ENCODE results near the gene SOCS1. TPM values are rescaled to one million over a fixed set of nuclear protein-coding genes. Genes with fewer than 3 reads are reported as not detected.
A peak's percentile ranks its signal among the peaks of the same experiment; 100 is the strongest.

SOCS1 gene
- total and polyA plus RNA-seq, 4 donors: 1.8 to 10.9 (median 2.3) TPM

- WGBS: 96% methylated on average over 10 of the region's 10 CpGs
- Histone ChIP-seq H3K4me3 (ENCODE audit: low read depth in 1 of 3, low read length in 3 of 3) (no peak overlapping the region), H3K27me3 (ENCODE audit: control insufficient read depth in 4 of 4, insufficient read depth in 4 of 4, low read length in 3 of 4) (no peaks in the 10 kb centered on the region), H3K27ac (ENCODE audit: low read depth in 1 of 2, low read length in 2 of 2) (no peak overlapping the region), H3K9ac (ENCODE audit: low read depth in 1 of 2, low read length in 2 of 2) (no peak overlapping the region), H3K9me3 (ENCODE audit: control insufficient read depth in 4 of 4, low read length in 3 of 4) (no peaks in the 10 kb centered on the region), H3K4me1 (ENCODE audit: control insufficient read depth in 4 of 4, insufficient read depth in 4 of 4, low read length in 3 of 4) (no peaks in the 10 kb centered on the region), H3K36me3 (ENCODE audit: control insufficient read depth in 4 of 4, insufficient read depth in 3 of 4, low read depth in 1 of 4, low read length in 3 of 4) (no peaks in the 10 kb centered on the region)
- TF ChIP-seq, protein P1, sequence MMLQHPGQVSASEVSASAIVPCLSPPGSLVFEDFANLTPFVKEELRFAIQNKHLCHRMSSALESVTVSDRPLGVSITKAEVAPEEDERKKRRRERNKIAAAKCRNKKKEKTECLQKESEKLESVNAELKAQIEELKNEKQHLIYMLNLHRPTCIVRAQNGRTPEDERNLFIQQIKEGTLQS (IDR thresholded peaks at IDR 0.05): no peak
- TF ChIP-seq, protein P2, sequence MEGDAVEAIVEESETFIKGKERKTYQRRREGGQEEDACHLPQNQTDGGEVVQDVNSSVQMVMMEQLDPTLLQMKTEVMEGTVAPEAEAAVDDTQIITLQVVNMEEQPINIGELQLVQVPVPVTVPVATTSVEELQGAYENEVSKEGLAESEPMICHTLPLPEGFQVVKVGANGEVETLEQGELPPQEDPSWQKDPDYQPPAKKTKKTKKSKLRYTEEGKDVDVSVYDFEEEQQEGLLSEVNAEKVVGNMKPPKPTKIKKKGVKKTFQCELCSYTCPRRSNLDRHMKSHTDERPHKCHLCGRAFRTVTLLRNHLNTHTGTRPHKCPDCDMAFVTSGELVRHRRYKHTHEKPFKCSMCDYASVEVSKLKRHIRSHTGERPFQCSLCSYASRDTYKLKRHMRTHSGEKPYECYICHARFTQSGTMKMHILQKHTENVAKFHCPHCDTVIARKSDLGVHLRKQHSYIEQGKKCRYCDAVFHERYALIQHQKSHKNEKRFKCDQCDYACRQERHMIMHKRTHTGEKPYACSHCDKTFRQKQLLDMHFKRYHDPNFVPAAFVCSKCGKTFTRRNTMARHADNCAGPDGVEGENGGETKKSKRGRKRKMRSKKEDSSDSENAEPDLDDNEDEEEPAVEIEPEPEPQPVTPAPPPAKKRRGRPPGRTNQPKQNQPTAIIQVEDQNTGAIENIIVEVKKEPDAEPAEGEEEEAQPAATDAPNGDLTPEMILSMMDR (IDR thresholded peaks at IDR 0.05; ENCODE audit: low read depth, low read length, missing input control): no peak
- TF ChIP-seq HNF4G (IDR thresholded peaks at IDR 0.05) (no peak), RAD21 (IDR thresholded peaks at IDR 0.05) (no peak), RXRA (IDR thresholded peaks at IDR 0.05) (no peak), YY1 (IDR thresholded peaks at IDR 0.05) (no peak)
- DNase-seq (ENCODE audit: low spot score): no peak
Measured at GRCh38 chr16:11271610-11272009, 15.6 kb upstream of the SOCS1 start.

DNA sequence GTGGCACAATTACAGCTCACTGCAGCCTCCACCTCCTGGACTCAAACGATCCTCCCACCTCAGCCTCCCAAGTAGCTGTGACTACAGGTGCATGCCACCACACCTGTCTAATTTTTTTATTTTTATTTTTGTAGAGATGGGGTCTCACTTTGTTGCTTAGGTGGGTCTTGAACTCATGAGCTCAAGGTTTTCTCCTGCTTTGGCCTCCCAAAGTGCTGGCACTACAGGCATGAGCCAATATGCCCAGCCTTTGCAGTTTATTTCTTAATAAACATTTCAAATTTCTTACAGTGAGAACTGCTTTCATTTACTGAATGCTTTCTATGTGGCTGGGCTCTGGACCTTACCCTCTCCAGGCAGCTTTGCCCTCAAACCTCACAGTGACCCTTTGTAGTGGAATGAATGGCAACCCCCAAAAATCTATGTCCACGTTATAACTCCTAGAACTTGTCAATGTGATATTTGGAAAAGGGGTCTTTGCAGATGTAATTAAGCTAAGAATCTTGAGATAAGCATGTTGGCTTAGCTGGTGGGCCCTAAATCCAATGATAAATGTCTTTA, 14.7 kb upstream of the SOCS1 start:
- H3K9ac ChIP-seq (ENCODE audit: low read depth in 1 of 2, low read length in 2 of 2): no peak overlapping the region

DNA sequence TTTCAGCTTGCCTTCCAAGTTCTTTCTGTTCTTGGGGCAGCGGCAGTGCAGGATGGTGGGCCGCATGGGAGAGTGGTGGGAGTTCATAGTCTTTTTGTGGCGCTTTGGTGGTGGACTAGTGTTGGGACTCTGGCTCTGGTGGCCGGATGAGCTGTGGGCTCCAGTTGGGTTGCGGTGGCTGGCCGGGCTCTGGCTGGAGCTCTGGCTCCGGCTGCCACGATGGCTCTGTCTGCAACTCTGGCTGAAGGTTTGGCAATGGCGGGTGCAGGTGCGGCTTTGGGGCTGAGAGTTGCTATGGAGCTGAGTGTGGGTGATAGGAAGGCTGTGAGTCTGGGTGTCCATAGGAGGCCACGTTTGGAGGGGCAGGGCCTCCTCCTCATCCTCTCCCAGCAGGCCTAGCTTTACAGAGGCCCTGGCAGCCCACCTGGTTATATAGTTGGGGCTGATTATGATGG, 12.9 kb upstream of the SOCS1 start, which contains the start of gene TNP2:
TNP2 (minus strand) TSS at position 405 of the 455 bp plus-strand sequence; CDS start at position 342, 63 bp downstream.
- TF ChIP-seq TAF1 (conservative IDR thresholded peaks at IDR 0.05) (no peak), SP1 (IDR thresholded peaks at IDR 0.05) (no peak), EGR1 (IDR thresholded peaks at IDR 0.05; ENCODE audit: low read depth in 2 of 2) (no peak), FOXA1 (IDR thresholded peaks at IDR 0.05) (no peak), HNF4G (IDR thresholded peaks at IDR 0.05) (no peak), YY1 (IDR thresholded peaks at IDR 0.05) (no peak), FOXA2 (IDR thresholded peaks at IDR 0.05) (no peak)
- 97% methylated on average over 11 of the region's 11 CpGs for WGBS
- Histone ChIP-seq H3K9ac (ENCODE audit: low read depth in 1 of 2, low read length in 2 of 2) (no peak within 1 kb of the TSS), H3K4me1 (ENCODE audit: control insufficient read depth in 4 of 4, insufficient read depth in 4 of 4, low read length in 3 of 4) (no peaks in the 10 kb centered on the region), H3K36me3 (ENCODE audit: control insufficient read depth in 4 of 4, insufficient read depth in 3 of 4, low read depth in 1 of 4, low read length in 3 of 4) (no peaks in the 10 kb centered on the region), H3K27ac (ENCODE audit: low read depth in 1 of 2, low read length in 2 of 2) (no peak within 1 kb of the TSS), H3K4me3 (ENCODE audit: low read depth in 1 of 3, low read length in 3 of 3) (no peak within 1 kb of the TSS), H3K27me3 (ENCODE audit: control insufficient read depth in 4 of 4, insufficient read depth in 4 of 4, low read length in 3 of 4) (no peaks in the 10 kb centered on the region), H3K9me3 (ENCODE audit: control insufficient read depth in 4 of 4, low read length in 3 of 4) (no peaks in the 10 kb centered on the region)
- DNase-seq (ENCODE audit: low spot score): no peak

More for the DNA sequence above, 14.7 kb upstream of the SOCS1 start:
- Histone ChIP-seq H3K9me3 (ENCODE audit: control insufficient read depth in 4 of 4, low read length in 3 of 4) (no peaks in the 10 kb centered on the region), H3K4me3 (ENCODE audit: low read depth in 1 of 3, low read length in 3 of 3) (no peak overlapping the region), H3K4me1 (ENCODE audit: control insufficient read depth in 4 of 4, insufficient read depth in 4 of 4, low read length in 3 of 4) (no peaks in the 10 kb centered on the region), H3K27ac (ENCODE audit: low read depth in 1 of 2, low read length in 2 of 2) (no peak overlapping the region), H3K27me3 (ENCODE audit: control insufficient read depth in 4 of 4, insufficient read depth in 4 of 4, low read length in 3 of 4) (no peaks in the 10 kb centered on the region), H3K36me3 (ENCODE audit: control insufficient read depth in 4 of 4, insufficient read depth in 3 of 4, low read depth in 1 of 4, low read length in 3 of 4) (no peaks in the 10 kb centered on the region)
- DNase-seq (ENCODE audit: low spot score): no peak
- WGBS: 86% methylated on average over 2 of the region's 2 CpGs
- TF ChIP-seq JUND (IDR thresholded peaks at IDR 0.05) (no peak), HNF4A (conservative IDR thresholded peaks at IDR 0.05) (peak in 1 of 2 donors; percentile 21), SP1 (IDR thresholded peaks at IDR 0.05) (peak; percentile 18)

All from liver (tissue), 9 donors.